Fibroblast of skin of scalp (primary cell): ENCODE measurements around the gene GRK2.
A peak's percentile ranks its signal among the peaks of the same experiment; 100 is the strongest.

Experiments
- DNase-seq: peaks from one replicate; pipeline ENCODE4 v3.0.0-alpha.2; 2013

Gene GRK2

DNA sequence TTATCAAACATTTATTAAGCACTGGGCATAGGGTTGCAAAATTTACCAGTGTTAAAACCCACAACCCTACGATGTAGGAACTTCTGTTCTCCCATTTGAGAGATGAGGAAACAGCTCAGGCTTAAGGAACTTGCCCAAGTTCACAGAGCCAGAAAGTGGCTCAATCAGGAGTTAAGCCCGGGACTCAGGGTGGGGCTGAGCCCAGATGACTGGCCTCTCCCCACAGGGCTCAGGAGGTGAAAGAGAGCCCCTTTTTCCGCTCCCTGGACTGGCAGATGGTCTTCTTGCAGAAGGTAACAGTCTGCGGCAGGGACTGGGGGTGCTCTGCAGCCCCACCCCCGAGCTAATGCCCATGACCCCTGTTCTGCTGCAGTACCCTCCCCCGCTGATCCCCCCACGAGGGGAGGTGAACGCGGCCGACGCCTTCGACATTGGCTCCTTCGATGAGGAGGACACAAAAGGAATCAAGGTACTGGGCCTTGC lies 17.2 kb downstream of the GRK2 start:
- DNase-seq: no peak

DNA sequence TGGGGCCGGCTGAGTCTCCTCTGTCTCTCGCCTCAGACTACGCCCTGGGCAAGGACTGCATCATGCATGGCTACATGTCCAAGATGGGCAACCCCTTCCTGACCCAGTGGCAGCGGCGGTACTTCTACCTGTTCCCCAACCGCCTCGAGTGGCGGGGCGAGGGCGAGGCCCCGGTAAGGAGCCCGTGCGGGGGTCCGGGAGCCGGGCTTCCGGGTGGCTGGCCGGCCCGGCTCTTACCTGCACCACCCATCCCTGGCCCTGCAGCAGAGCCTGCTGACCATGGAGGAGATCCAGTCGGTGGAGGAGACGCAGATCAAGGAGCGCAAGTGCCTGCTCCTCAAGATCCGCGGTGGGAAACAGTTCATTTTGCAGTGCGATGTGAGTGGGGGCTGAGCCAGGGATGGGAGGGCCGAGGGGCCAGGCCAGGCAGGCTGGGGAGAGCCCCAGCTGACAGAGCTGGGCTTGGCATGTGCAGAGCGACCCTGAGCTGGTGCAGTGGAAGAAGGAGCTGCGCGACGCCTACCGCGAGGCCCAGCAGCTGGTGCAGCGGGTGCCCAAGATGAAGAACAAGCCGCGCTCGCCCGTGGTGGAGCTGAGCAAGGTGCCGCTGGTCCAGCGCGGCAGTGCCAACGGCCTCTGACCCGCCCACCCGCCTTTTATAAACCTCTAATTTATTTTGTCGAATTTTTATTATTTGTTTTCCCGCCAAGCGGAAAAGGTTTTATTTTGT lies 18.7 kb downstream of the GRK2 start:
- DNase-seq: no peak

DNA sequence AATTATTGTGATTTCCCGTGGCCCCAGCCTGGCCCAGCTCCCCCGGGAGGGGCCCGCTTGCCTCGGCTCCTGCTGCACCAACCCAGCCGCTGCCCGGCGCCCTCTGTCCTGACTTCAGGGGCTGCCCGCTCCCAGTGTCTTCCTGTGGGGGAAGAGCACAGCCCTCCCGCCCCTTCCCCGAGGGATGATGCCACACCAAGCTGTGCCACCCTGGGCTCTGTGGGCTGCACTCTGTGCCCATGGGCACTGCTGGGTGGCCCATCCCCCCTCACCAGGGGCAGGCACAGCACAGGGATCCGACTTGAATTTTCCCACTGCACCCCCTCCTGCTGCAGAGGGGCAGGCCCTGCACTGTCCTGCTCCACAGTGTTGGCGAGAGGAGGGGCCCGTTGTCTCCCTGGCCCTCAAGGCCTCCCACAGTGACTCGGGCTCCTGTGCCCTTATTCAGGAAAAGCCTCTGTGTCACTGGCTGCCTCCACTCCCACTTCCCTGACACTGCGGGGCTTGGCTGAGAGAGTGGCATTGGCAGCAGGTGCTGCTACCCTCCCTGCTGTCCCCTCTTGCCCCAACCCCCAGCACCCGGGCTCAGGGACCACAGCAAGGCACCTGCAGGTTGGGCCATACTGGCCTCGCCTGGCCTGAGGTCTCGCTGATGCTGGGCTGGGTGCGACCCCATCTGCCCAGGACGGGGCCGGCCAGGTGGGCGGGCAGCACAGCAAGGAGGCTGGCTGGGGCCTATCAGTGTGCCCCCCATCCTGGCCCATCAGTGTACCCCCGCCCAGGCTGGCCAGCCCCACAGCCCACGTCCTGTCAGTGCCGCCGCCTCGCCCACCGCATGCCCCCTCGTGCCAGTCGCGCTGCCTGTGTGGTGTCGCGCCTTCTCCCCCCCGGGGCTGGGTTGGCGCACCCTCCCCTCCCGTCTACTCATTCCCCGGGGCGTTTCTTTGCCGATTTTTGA lies 19.5 kb downstream of the GRK2 start:
- DNase-seq: no peak

DNA sequence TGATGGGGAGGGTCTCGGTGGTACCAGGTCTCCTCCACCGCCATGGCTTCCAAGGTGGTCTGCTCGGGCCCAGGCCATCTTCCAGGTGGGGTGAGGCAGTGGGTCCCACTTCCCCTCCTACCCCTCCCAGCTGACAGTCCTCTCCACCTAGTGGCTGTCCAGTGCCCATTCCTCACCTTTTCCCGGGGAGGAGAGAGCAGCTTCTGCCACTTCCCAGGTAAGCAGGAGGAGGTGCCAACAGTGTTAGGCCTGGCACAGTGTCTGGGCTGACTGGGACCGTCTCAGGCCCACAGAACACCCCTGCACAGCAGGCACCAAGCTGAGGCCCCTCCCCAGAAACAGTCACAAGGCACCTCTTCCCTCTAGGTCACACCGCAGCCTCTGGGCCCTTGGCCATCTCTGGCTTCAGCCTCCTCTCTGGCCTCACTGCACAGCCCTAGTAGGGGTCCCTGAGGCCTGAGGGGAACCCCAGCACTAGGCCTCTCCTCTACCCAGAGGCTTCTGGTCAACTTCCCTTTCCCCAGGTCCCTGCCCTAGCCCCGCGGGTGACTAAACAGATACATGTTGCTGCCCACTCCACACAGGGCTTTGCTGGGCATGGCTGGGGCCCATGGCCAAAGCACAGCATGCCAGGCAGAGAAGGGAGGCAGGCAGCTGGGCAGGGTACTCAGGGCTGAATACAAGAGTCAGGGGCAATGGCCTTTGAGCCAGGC lies 20.5 kb downstream of the GRK2 start:
- no peak for DNase-seq

DNA sequence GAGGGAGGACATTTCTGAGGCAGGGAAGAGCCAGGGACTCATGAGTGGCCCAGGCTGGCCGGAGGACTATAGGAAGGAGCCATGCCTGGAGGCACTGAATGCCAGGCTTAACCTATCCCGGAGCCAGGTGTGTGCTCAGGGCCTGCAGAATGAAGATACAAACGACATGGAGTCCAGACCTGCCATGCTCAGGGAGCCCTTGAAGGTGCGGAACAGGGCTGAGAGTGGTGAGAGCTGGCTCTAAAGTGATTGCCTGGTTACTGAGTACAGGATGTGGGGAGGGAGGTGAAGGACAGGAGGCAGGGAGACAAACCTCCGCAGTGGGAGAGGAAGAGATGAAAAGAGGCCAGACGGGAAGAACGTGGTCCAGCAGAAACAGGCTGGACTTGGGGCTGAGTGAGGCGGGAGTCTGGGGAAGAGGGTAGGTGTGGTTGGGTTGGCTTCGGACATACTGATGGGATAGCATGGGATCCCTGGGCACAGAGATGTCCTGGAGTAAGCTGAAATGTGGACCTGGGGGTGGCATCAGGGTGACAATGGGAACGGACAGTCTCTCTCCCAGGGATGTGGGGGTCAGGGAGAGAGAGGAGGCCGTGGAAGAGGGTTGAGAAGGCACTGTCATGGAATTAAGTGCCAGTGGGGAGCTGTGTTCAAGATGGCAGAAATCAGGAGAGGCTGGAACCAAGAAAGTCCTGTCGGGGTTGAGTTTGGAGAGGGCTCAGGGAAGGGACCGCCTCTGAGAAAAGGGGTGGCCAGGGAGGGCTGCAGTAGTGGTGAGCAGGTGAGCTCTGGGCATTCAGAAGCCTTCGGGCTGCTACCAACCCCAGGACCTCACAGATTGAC lies 21.3 kb downstream of the GRK2 start:
- DNase-seq: no peak

DNA sequence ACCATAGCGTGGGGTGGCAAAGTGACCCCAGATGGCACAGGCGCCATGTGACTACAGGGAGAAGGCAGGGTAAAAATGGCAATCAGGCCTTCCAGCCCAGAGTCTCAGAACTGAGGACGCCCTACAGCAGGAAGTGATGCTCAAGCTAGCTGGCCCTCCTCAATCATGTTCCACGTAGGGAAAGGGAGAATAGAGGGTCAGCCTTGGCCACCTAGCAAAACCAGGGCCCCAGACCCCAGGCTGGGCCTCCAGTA lies 21.9 kb downstream of the GRK2 start:
- no peak for DNase-seq

DNA sequence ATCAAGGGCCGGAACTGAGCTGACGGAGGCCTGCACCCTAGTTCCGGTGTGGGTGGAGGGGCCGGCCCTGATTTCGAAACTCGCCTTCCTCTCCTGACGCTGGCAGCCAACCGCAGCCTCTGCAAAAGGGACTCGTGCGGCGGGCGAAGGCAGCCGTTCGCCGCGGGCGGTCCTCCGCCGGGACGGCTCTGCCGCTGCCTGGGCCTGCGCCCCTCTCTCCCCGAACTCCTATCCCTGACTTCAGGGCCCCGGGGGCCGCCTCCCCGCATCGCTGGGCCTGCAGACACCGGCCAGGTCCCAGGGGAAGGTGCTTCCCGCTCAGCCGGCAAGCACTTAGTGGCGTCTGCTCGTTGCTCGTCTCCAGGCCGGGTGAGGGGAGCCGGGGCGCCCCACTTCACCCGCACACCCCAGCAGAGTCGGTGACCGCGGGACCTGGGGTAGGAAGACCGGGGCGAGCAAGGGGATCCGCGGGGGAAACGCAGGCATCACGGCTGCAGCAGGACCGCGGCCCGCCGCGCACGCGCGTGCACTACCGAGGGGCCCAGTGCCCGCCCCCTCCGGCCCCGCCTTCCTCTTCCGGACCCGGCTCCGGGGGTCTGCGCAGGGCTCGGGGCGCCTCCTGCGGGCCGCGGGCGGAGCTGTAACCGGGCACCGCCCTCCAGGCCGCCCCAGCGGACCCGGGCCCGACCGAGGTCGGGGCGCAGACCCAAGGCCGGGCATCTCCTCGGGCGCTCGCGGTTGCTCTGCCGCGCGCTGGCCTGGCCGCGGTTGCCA lies 22.4 kb downstream of the GRK2 start:
- peak; percentile 88 for DNase-seq

DNA sequence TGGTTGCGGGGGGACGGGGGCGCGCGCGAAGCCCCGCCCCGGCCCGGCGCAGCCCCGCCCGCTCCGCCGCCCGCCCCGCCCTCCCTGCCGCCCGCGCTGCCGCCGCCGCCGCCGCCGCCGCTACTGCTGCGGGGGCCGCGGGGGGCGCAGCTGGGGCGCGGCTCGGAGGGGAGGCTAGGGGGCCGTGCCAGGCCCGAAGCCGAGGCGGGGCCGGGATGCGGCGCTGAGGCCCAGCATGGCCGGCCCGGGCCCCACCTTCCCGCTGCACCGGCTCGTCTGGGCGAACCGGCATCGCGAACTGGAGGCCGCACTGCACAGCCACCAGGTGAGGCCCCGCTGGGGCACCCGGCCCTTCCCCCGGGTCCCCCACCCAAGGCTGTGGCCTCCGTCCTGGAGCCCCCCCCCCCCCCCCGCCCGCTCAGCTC lies 23.0 kb downstream of the GRK2 start, which contains the start of gene ANKRD13D:
Gene ANKRD13D, plus strand, starts transcription at position 78 of the 425 bp plus-strand sequence. Its CDS starts 158 bp downstream, at position 236.
- DNase-seq: no peak

DNA sequence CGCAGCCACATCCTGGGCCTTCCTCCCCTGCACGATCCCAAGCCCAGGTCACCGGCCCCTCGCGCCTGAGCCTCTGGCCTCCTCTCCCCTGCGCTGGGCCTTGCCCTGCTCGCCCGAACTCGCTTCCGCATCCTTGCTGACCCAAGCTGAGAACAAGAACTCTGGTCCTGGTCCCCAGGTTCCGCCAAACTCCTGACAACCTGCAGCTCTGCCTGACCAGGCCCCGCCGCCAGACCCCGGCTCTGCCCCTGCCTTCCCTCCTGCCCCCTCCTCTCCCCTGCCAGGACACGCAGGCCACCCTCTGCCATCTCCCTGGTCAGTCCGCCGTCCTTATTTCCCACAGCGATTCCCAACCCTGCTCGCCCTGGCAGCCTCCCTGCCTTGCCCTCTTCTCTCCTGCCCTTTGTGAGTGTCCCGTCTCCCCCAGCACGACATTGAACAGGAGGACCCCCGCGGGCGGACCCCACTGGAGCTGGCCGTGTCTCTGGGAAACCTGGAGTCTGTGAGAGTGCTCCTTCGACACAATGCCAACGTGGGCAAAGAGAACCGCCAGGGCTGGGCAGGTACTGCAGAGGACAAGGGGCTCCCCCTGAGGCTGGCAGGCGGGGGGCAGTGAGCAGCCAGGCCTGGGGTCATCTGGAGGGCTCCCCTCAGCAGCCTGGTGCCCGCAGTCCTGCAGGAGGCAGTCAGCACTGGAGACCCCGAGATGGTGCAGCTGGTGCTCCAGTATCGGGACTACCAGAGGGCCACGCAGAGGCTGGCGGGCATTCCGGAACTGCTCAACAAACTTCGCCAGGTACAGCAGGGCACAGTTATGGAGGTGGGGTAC lies 23.6 kb downstream of the GRK2 start:
- no peak for DNase-seq

DNA sequence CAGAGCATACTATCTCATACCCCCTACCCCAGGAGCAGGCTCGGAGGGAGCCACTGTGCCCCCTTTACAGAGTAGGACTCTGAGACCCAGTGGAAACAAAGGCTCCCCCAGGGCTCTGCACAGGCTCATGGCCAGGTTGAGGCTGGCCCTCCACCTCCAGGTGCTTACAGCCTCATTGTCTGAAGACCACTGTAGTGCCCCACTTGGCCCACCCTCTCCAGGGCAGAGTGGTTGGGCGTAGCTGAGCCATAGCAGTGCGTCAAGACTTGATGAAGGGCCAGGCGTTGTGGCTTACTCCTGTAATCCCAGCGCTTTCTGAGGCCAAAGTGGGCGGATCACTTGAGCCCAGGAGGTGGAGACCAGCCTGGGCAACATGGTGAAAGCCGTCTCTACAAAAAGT lies 24.5 kb downstream of the GRK2 start:
- no peak for DNase-seq

DNA sequence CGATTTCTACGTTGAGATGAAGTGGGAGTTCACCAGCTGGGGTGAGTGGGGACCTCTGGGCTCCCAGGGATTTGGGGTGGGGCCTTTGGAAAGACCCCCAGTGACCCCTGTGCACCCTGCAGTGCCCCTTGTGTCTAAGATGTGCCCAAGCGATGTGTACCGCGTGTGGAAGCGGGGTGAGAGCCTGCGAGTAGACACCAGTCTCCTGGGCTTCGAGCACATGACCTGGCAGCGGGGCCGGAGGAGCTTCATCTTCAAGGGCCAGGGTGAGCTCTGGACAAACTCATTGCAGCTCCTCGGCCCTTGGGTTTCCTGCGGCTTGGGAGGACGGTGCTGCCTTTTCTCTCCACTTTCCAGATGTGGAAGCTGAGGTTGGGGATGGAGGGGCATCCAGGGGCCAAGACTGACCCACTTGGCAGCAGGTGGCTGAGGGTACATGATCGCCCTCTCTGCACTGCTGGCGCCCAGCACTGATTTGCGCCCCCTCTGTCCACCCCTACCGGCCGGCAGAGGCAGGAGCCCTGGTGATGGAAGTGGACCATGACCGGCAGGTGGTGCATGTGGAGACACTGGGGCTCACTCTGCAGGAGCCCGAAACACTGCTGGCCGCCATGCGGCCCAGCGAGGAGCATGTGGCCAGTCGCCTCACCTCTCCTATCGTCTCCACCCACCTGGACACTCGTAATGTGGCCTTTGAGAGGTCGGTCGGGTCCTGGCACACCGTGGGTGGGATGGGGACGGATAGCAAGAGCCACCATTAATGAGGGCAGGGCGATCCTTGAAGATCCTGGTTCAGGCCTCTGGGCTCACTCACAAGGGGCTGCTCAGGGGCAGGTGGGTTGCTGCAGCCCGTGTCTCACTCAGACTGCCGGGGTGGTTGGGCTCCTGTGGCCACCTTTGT lies 25.5 kb downstream of the GRK2 start:
- DNase-seq: no peak

DNA sequence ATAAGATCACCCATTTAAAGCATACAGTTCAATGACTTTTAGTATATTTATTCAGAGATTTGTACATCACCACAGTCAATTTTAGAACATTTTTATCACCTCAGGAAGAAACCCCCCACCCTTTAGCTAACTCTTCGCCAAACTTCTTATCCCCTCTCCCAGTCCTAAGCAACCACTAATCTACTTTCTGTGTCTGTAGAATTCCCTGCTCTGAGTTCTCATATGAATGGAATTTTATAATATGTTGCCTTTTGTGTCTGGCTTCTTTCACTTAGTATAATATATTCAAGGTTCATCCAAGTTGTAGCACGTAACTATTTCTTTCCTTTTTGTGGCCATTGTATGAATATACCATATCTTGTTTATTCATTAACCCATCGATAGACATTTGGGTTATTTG lies 26.4 kb downstream of the GRK2 start:
- DNase-seq: no peak

DNA sequence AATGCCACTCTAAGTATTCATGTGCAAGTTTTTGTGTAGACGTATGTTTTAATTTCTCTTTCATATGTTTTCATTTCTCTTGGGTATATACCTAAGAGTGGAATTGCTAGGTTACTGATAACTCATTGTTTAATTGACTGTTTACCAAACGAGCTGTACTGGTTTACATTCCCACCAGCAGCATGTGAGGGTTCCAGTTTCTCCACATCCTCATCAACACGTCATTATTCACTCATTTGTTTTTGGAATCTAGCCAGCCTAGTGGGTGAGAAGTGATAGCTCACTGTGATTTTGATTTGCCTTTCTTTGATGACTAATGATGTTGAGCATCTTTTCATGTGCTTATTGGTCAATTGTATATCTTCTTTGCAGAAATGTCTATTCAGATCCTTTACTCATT lies 26.8 kb downstream of the GRK2 start:
- DNase-seq: peak; percentile 48

DNA sequence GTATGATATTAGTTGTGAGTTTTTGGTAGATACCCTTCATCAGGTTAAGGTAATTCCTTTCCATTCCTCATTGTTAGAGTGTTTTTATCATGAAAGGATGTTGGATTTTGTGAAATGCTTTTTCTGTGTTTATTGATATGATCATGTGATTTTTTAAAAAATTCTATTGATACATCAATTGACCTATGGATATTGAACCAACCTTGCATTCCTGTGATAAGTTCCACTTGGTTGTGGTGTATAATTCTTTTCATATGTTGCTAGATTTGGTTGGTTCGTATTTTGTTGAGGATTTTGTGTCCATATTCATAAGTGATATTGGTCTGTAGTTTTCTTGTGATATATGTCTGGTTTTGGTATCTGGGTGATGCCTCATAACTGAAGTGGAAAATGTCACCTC lies 29.6 kb downstream of the GRK2 start:
- DNase-seq: no peak

DNA sequence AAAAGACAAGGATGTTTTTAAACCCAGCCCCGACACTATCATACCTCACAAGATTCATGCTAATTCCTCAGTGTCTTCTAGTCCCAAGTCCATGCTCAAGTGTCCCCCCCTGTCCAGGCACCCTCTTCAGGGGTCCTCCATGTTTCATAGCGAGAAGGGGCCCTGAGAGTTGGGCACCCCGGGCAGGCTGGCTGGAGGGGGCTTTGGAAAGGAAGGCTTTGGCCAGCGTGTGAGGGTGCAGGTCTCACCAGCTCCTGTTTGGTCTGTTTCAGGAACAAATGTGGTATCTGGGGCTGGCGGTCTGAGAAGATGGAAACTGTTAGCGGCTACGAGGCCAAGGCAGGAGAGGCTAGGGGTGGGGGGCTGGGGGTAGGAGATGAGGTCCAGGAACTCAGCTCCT lies 32.5 kb downstream of the GRK2 start:
- DNase-seq: no peak

DNA sequence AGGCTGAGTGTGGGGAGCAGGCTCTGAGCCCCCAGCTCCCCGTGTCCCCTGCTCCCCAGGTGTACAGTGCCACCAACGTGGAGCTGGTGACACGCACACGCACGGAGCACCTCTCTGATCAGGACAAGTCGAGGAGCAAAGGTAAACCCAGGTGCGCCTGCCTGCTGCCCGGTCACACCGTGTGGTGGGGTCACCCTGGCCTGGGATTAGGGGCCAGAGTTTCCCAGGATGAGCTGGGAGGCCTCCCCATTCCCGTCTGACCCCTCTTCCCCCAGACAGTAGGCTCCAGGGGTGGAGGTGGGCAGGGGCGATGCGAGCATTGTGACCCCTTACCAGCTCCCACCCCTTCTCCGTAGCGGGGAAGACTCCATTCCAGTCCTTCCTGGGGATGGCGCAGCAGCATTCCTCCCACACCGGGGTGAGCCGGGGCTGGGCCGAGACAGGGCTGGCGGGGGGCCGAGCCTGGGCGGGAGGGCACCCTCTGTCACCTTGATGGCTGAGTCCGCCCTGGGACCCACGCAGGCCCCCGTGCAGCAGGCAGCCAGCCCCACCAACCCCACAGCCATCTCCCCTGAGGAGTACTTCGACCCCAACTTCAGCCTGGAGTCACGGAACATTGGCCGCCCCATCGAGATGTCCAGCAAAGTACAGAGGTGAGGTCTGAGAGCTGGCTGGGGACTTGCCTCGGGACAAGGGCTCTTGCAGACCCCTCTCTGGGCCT lies 33.4 kb downstream of the GRK2 start:
- DNase-seq: no peak

DNA sequence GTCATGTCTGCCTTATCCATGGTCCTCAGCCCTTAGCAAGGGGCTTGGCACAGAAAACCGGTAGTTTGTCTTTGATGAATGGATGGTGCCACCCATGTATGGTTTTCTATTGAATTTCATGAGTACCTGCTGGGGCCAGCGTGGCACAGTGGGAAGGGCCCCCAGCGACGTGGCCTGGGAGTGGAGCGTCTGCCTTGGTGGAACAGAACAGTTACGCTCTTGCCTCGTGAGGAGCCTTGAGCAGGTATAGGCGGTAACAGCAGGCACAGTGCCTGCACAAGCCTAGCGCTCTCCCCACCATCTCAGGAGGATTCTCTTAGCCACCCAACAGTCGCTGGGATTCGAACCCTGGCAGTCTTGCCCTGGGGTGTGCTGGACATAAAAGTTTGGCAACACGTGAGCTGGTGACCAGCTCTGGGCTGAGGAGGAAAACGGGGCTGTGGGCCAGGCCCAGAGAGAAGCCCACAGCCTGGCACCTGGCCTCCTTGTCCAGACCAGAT lies 34.0 kb downstream of the GRK2 start:
- no peak for DNase-seq

DNA sequence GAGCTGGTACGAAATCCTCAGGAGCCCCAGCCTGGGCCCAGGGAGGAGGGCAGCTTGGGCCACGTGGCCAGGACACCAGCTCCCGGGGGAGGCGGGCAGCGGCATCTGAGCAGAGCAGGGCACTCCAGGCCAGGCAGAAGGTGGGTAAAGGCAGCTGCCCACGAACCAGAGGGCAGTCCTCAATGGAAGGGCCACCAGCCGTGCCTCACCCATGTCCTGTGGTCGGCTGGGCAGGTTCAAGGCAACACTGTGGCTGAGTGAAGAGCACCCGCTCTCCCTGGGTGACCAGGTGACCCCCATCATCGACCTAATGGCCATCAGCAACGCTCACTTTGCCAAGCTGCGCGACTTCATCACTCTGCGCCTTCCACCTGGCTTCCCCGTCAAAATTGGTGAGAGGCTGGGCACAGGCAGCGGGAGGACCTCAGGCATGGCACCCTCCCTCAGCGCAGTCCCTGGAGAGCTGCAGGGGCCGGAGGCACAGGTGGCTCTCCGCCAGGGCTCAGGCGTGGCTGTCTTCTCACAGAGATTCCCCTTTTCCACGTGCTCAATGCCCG lies 34.6 kb downstream of the GRK2 start:
- DNase-seq: no peak
